SK-N-SH (cell line): Measurements from ENCODE around the gene LILRA6. TPM values are rescaled to one million over a fixed set of nuclear protein-coding genes. Genes with fewer than 3 reads are reported as not detected.

Experiments
- CTCF ChIA-PET: fragments of 300-600, 350-600 bp; formaldehyde crosslinking; extraction: SDS; loops from one replicate; lab custom pipeline; 2021; lab: Yijun Ruan, JAX
- POLR2A ChIA-PET: fragments of 350-600 bp; sonication (Branson Sonifier 250); formaldehyde crosslinking; extraction: SDS; loops from one replicate; lab custom pipeline; 2020; ENCODE audit warnings: antibody characterized with exemption, inconsistent platforms; lab: Yijun Ruan, JAX
- DNase-seq: peaks from one replicate; pipeline ENCODE4 v3.0.0; 2012
- H2AFZ ChIP-seq: fragments of 200-600 bp; sonication (generic); 2 replicates; pipeline ENCODE4 v1.8.1; 2016; ENCODE audit warnings: antibody characterized with exemption, mild to moderate bottlenecking, low read depth
- H3F3A ChIP-seq: fragments of 200-600 bp; sonication (generic); replicated peaks from 2 replicates; pipeline ENCODE3; 2016; ENCODE audit warnings: antibody characterized with exemption, mild to moderate bottlenecking; ENCODE audit not compliant: insufficient read depth
- H3K27ac ChIP-seq, 2 experiments: fragments of 200-500 bp in 1 of 2; fragments of 200-600 bp in 1 of 2; sonication (Bioruptor generic) in 1 of 2; sonication (generic), shearing (Covaris generic) in 1 of 2; 2 replicates each; pipeline versions ENCODE4 v1.5.1 to v1.6.1; 2014 to 2016; ENCODE audit warnings: low read depth in 2 of 2, inconsistent platforms in 1 of 2, low read length in 1 of 2, mild to moderate bottlenecking in 1 of 2, mixed read lengths in 1 of 2
- H3K27me3 ChIP-seq: fragments of 200-600 bp; sonication (generic), shearing (Covaris generic); 2 replicates; pipeline ENCODE4 v1.6.1; 2016; ENCODE audit warnings: mixed run types; ENCODE audit not compliant: insufficient read depth
- H3K36me3 ChIP-seq, 2 experiments: fragments of 200-500 bp in 1 of 2; fragments of 200-600 bp in 1 of 2; sonication (Bioruptor generic) in 1 of 2; sonication (generic) in 1 of 2; replicated peaks in 1 of 2; 2 replicates each; pipeline versions ENCODE3 to v1.5.1; 2014 to 2016; ENCODE audit warnings: low read length in 1 of 2, mild to moderate bottlenecking in 1 of 2; ENCODE audit not compliant: insufficient read depth in 2 of 2, control insufficient read depth in 1 of 2
- H3K4me1 ChIP-seq, 2 experiments: fragments of 200-500 bp in 1 of 2; fragments of 200-600 bp in 1 of 2; sonication (Bioruptor generic) in 1 of 2; sonication (generic), shearing (Covaris generic) in 1 of 2; 2 replicates each; pipeline versions ENCODE4 v1.5.1 to v1.6.1; 2014 to 2016; ENCODE audit warnings: low read depth in 1 of 2, low read length in 1 of 2, mixed run types in 1 of 2; ENCODE audit not compliant: insufficient read depth in 2 of 2, control insufficient read depth in 1 of 2
- H3K4me2 ChIP-seq: fragments of 200-600 bp; sonication (generic), shearing (Covaris generic); 2 replicates; pipeline ENCODE4 v1.6.1; 2017; ENCODE audit warnings: mixed run types
- H3K4me3 ChIP-seq, 2 experiments: fragments of 200-500 bp in 1 of 2; fragments of 200-600 bp in 1 of 2; sonication (Bioruptor generic) in 1 of 2; sonication (generic), shearing (Covaris generic) in 1 of 2; 2 replicates each; pipeline versions ENCODE4 v1.5.1 to v1.8.1; 2014 to 2016; ENCODE audit warnings: low read depth in 2 of 2, inconsistent platforms in 1 of 2, low read length in 1 of 2, mild to moderate bottlenecking in 1 of 2, mixed read lengths in 1 of 2, moderate library complexity in 1 of 2
- H3K79me2 ChIP-seq: fragments of 200-600 bp; sonication (generic); 2 replicates; pipeline ENCODE4 v1.8.1; 2017; ENCODE audit warnings: mild to moderate bottlenecking; ENCODE audit not compliant: insufficient read depth
- H3K9ac ChIP-seq: fragments of 200-600 bp; sonication (generic); 2 replicates; pipeline ENCODE4 v1.6.1; 2017; ENCODE audit warnings: mixed run types
- H3K9me2 ChIP-seq: fragments of 200-600 bp; sonication (generic); 2 replicates; pipeline ENCODE4 v1.6.1; 2017; ENCODE audit warnings: mixed run types
- H3K9me3 ChIP-seq: fragments of 200-600 bp; sonication (generic); 2 replicates; pipeline ENCODE4 v1.6.1; 2017; ENCODE audit warnings: mixed run types, mild to moderate bottlenecking, moderate library complexity
- H4K20me1 ChIP-seq: fragments of 200-600 bp; sonication (generic); 2 replicates; pipeline ENCODE4 v1.6.1; 2017; ENCODE audit warnings: mild to moderate bottlenecking, mixed run types; ENCODE audit not compliant: insufficient read depth
- CTCF ChIP-seq: fragments of 200-600 bp; sonication (generic); IDR thresholded peaks from 2 replicates; pipeline ENCODE4 v1.6.1; 2017; ENCODE audit warnings: antibody characterized with exemption, mild to moderate bottlenecking, moderate library complexity
- EP300 ChIP-seq, 2 experiments: IDR thresholded peaks; 2 replicates each; pipeline versions ENCODE4 v1.4.0 to v1.6.1; 2012; ENCODE audit warnings: borderline replicate concordance in 1 of 2, low read depth in 1 of 2, low read length in 1 of 2
- EZH2phosphoT487 ChIP-seq: fragments of 200-600 bp; sonication (generic); IDR thresholded peaks from 2 replicates; pipeline ENCODE4 v1.6.1; 2017; ENCODE audit warnings: low read depth, mixed run types, mild to moderate bottlenecking, antibody characterized with exemption, moderate library complexity, borderline replicate concordance
- GABPA ChIP-seq: IDR thresholded peaks from 2 replicates; pipeline ENCODE4 v1.4.0; 2012; ENCODE audit warnings: low read depth, mild to moderate bottlenecking
- JUND ChIP-seq: IDR thresholded peaks from 2 replicates; pipeline ENCODE4 v1.4.0; 2012
- POLR2AphosphoS5 ChIP-seq: IDR thresholded peaks from 2 replicates; pipeline ENCODE4 v1.6.1; 2012; ENCODE audit warnings: low read depth, low read length
- RCOR1 ChIP-seq: fragments of 150-350 bp; IDR thresholded peaks from 2 replicates; pipeline ENCODE4 v1.6.1; 2017; ENCODE audit warnings: antibody characterized with exemption, low read length
- RXRA ChIP-seq: IDR thresholded peaks from 2 replicates; pipeline ENCODE4 v1.4.0; 2012; ENCODE audit warnings: low read depth, mild to moderate bottlenecking, borderline replicate concordance
- TCF12 ChIP-seq: IDR thresholded peaks from 2 replicates; pipeline ENCODE4 v1.4.0; 2012
- USF2 ChIP-seq: fragments of 150-350 bp; IDR thresholded peaks from 2 replicates; pipeline ENCODE4 v1.6.1; 2017; ENCODE audit warnings: antibody characterized with exemption, low read length, low read depth, borderline replicate concordance
- YY1 ChIP-seq: IDR thresholded peaks from 2 replicates; pipeline ENCODE4 v1.4.0; 2012; ENCODE audit warnings: low read depth, mild to moderate bottlenecking
- WGBS: methylation state at CpG from one replicate; pipeline ENCODE4 v1.1.6; 2017; ENCODE audit warnings: low lambda C conversion rate; 5-methylcytosine and 5-hydroxymethylcytosine counted together
- polyA plus RNA-seq, 3 experiments: library from polyadenylated mRNA; depleted of rRNA; stranded (reverse); fragments of >200 nt; gene quantifications; 2 replicates each; pipeline ENCODE4 v1.2.3, GENCODE V29; 2012

The LILRA6 gene
- polyA plus RNA-seq, 1 of the 3 experiments (the other 2 are of a cell fraction), result not detected

- Histone ChIP-seq H3K27ac (peak overlapping the region; percentile 55 to 72), H4K20me1 (peaks cover 73% of the 10 kb centered on the region), H3K79me2 (peaks cover 48% of the 10 kb centered on the region), H3K36me3 (peaks cover 36 to 42% of the 10 kb centered on the region in 2 experiments), H3K4me2 (peak overlapping the region; percentile 43), H3K4me3 (no peak overlapping the region), H3F3A (peaks cover 57% of the 10 kb centered on the region), H3K9ac (no peak overlapping the region; the same call in 1 of the 2 replicates), H3K4me1 (peaks cover 25 to 43% of the 10 kb centered on the region in 2 experiments), H2AFZ (no peak overlapping the region), H3K9me3 (no peaks in the 10 kb centered on the region), H3K27me3 (no peaks in the 10 kb centered on the region), H3K9me2 (no peaks in the 10 kb centered on the region)
- WGBS, result 59% methylated on average over 19 of the region's 24 CpGs
- ChIA-PET CTCF (no interaction called here), POLR2A (interaction anchor here (0.6 to 4.5 kb wide), 2 partner anchors 8 to 358 kb away, joined by 5 to 27 read pairs; partner anchors contain the start of gene RPS9)
- TF ChIP-seq JUND (0 out of 2 replicates have a peak, but pooled peaks have one; percentile 5), EZH2phosphoT487 (no peak), CTCF (no peak)
- peak; percentile 62 for DNase-seq
Measured at GRCh38 chr19:54209058-54209810, 33.4 kb downstream of the LILRA6 start.

GRCh38 chr19:54208784-54209057 is 33.9 kb downstream of the LILRA6 start:
- Histone ChIP-seq H3K79me2 (peaks cover 53% of the 10 kb centered on the region), H3K9me3 (no peaks in the 10 kb centered on the region), H3K27ac (peak overlapping the region; percentile 55 to 72; a peak in 2 of 4 replicates), H3K9me2 (no peaks in the 10 kb centered on the region), H3F3A (peaks cover 57% of the 10 kb centered on the region), H2AFZ (no peak overlapping the region), H4K20me1 (peaks cover 79% of the 10 kb centered on the region), H3K9ac (no peak overlapping the region), H3K4me2 (peak overlapping the region; percentile 43; the same call in 1 of the 2 replicates), H3K4me1 (peaks cover 30 to 44% of the 10 kb centered on the region in 2 experiments), H3K4me3 (no peak overlapping the region), H3K36me3 (peaks cover 41 to 47% of the 10 kb centered on the region in 2 experiments), H3K27me3 (no peaks in the 10 kb centered on the region)
- TF ChIP-seq POLR2AphosphoS5 (0 out of 2 replicates have a peak, but pooled peaks have one; percentile 9), GABPA (no peak)
- 75% methylated on average over 8 of the region's 8 CpGs for WGBS
- no peak for DNase-seq
- ChIA-PET CTCF (no interaction called here), POLR2A (interaction anchor here (0.6 to 4.5 kb wide), 2 partner anchors 8 to 358 kb away, joined by 5 to 27 read pairs; partner anchors contain the start of gene RPS9)

- no peak overlapping the region for H3K9ac ChIP-seq
- 94% methylated on average over 11 of the region's 18 CpGs for WGBS
- peaks cover 84% of the 10 kb centered on the region for H4K20me1 ChIP-seq
- peaks cover 46 to 52% of the 10 kb centered on the region in 2 experiments for H3K36me3 ChIP-seq
- ChIA-PET POLR2A (interaction anchor here (0.9 to 4.5 kb wide), 2 partner anchors 7 to 15 kb away, joined by 3 to 27 read pairs; partner anchors contain the start of genes LILRB3 and RPS9), CTCF (no interaction called here)
- H3K27me3 ChIP-seq, result no peaks in the 10 kb centered on the region
- H3K4me2 ChIP-seq, result peak overlapping the region; percentile 43; the same call in 1 of the 2 replicates
- no peak for TF ChIP-seq TCF12
- no peak for TF ChIP-seq EP300 (IDR thresholded peaks at IDR 0.05; ENCODE audit: borderline replicate concordance in 1 of 2, low read depth in 1 of 2, low read length in 1 of 2)
- TF ChIP-seq POLR2AphosphoS5, result peak; percentile 35; the same call in 1 of the 2 replicates
- no peak for TF ChIP-seq YY1
- TF ChIP-seq RXRA, result no peak
- no peak for TF ChIP-seq USF2
- no peak for TF ChIP-seq RCOR1
- DNase-seq, result no peak
- no peaks in the 10 kb centered on the region for H3K9me3 ChIP-seq
- no peaks in the 10 kb centered on the region for H3K9me2 ChIP-seq
- peaks cover 62% of the 10 kb centered on the region for H3F3A ChIP-seq
- no peak overlapping the region for H2AFZ ChIP-seq
- no peak overlapping the region for H3K4me3 ChIP-seq
- peaks cover 35 to 49% of the 10 kb centered on the region in 2 experiments for H3K4me1 ChIP-seq
- peaks cover 58% of the 10 kb centered on the region for H3K79me2 ChIP-seq
- H3K27ac ChIP-seq, result peak overlapping the region in 1 of 2 experiments; percentile 55; a peak in 2 of 4 replicates
Measured at GRCh38 chr19:54207983-54208783, 34.4 kb downstream of the LILRA6 start.
